NCI-H1694 treated with DMSO at 0.1 percent for 48 hours (cell line): ENCODE results near the gene RPS6KA4.

ENCODE experiments used
- DNase-seq: peaks from one replicate; lab custom pipeline; 2025; lab: John Stamatoyannopoulos, UW

RPS6KA4 gene

DNA sequence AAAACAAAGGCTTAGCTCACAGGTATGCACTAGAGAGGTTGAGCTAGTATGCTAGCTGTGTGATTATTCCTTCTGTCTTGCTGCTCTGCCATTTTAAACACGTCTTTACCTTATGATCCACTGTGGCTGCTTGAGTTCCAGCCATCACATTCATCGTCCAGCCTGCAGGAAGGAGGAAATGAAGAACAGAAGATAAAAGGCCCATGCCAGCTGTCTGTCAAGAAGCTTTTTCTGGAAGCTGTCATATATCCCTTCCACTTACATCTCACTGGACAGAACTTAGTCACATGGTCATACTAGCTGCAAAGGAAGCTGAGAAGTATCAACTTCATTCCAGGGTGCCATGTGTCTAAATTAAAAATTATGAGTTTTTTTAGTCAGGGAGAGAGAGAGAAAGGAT lies 31.6 kb upstream of the RPS6KA4 start:
- DNase-seq = no peak

DNA sequence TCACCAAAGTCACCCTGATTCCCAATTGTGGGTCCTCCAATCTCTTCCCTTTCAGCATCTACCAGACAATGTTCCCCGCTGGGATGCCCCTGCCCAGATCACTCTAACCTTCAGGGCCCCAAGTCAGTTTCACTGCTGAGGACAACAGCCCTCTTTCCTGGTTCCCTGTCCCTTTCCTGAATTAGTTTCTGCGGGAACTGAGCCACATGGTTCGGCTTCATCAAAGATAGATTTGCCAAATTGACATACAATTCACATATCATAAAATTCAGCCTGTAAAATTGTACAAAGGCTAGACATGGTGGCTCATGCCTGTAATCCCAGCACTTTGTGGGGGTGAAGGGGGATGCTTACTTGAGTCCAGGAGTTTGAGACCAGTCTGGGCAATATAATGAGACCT lies 31.0 kb upstream of the RPS6KA4 start:
- DNase-seq = no peak

DNA sequence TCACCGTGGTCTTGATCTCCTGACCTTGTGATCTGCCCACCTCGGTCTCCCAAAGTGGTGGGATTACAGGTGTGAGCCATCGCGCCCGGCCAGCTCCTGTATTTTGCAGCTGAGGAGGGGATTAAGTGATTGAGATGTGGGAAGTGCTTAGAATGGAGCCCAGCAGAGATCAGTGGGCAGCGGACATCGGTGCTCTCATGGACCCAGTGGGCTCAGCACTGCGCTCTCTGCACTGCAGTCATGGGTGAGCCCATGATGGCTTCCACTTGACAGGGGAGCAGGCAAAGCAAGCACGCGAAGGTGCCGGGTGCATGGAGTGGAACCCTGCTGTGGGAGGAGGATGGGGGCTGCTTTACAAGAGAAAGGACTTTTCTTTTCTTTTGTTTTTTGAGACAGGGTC lies 28.1 kb upstream of the RPS6KA4 start:
- DNase-seq = no peak

DNA sequence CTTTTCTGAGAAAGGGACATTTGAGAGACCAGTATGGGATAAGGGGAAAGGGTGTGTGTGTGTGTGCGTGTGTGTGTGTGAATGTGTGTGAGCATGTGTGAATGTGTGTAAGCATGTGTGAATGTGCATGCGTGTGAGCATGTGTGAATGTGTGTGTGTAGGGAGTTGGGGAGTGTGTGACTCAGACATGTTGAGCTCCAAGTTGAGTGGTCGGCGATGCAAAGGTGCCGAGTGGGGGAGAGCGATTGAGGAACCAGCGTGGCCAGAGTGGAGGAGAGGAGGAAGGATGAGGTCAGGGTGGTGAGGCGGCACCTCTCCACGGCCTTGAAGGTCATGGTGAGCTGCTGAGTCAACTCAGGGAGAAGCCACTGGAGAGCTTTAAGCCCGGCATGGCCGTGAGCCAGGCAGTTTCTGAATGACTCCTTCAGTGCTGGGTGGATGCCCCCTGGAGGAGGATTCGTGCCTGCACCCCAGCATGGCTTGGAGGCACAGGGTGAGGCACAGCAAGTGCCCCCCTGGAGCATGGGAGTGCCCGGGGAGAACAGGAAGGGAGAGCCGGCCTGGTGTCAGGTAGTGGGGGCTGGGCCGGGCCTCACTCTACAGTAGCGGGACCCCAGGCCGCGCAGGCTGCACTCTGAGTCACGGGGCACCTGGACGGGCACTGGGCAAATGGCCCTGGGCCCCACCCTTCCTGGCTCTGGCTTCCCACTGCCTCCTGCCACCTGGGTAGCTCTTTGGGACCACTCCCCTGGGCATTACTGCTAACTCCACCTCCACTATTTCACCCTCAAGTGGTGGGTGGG lies 27.2 kb upstream of the RPS6KA4 start:
- peak; percentile 47 for DNase-seq

DNA sequence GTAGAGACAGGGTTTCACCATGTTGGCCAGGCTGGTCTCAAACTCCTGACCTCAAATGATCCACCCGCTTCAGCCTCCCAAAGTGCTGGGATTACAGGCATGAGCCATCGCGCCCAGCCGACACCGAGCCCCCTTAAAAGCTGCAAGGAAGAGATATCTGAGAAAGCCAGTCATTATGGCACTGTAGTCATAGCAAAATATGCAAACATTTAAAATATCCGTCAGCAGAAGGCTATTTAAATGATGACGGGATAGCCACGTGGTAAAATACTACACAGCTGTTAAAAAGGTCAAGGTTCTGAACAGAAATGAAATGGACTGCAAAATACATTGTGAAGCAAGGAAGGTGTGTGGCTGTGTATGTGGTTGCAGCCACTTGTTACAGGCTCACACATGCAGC lies 25.4 kb upstream of the RPS6KA4 start:
- no peak for DNase-seq

DNA sequence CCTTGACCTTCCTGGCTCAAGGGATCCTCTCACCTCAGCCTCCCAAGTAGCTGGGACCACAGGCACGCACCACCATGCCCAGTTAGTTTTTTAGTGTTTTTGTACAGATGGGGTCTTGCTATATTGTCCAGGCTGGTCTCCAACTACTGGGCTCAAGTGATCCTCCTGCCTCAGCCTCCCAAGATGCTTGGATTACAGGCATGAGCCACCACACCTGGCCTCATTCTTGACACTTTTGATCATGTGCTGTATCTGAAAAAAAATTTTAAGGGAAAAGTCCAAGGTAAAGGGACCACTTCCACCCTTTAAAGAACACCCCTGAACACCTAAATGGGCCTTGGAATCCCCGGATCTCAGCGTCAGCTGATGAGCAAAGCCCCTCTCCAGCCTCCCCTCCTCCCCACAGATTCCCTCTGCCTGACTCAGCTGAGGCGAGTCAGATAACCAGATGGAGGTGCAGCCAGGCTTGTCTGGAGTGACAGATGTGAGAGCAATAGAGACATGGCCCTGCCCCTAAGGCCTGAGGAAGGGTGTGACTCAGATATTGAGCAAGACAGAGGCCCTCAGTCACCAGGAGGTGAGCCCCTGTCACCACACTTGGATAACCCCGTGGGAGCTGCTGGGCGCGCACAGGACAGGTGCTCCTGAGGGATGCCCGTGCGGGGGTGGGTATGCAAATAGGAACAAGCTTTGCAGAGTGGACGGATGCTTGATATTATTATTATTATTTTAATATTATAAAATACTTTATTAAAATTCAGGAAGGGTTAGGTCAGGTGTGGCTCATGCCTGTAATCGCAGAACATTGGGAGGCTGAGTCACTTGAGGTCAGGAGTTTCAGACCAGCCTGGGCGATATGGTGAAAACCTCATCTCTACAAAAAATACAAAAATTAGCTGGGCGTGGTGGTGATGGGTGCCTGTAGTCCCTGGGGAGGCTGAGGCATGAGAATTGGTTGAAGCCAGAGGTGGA lies 23.9 kb upstream of the RPS6KA4 start:
- DNase-seq = peak; percentile 95

DNA sequence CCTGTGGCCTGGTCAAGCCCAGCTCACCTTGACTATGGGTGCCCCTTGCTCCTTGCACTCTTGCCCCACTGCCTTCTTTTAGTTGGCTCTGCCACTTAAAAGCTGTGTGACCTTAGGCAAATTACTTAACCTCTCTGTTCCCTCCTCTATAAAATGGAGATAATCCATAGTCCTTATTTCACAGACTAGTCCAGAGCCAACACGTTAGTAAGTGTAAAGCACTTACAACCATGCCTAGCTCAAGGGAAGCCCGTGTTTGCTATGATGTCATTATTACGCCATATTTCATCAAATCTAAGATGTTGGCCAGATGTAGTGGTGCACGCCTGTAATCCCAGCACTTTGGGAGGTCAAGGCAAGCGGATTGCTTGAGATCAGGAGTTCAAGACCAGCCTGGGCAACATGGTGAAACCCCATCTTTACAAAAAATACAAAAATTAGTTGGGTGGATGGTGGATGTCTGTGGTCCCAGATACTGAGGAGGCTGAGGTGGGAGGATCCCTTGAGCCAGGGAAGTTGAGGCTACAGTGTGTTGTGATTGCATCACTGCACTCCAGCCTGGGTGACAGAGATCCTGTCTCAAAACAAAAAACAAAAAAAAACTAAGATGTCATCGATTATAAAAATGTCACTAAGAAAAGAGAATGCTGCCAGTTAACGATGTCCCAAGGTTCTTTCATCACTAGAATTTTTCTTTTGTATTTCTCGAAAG lies 21.3 kb upstream of the RPS6KA4 start:
- DNase-seq = no peak

DNA sequence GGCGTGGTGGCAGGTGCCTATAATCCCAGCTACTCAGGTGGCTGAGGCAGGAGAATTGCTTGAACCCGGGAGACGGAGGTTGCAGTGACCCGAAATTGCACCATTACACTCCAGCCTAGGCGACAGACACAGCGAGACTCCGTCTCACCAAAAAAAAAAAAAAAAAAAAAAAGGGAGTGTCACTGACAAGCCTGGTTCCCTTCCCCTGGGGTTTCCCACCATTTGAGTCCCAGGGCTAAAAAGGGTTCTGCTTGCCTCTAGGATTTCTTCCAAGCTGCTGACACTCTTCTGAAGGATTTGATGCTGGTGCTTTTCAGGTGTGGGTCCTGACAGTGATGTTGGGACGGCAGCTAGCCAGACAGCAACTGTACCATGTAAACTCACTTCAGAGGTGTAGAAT lies 20.2 kb upstream of the RPS6KA4 start:
- DNase-seq = no peak

DNA sequence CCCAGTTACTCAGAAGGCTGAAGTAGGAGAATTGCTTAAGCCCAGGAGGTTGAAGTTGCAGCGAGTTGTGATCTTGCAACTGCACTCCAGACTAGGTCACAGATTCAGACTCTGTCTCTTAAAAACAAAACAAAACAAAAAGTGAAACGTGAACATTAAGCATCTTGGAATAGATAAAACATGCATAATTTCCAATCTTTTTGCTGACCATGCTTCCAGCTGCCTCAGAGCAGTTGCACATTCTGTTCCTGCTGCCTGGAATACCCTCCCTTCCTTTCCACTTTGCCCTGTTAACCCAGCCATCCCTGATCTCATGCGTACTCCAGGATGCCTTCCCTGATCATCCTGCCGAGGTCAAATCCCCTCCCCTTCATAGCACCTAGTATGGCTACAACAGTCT lies 19.7 kb upstream of the RPS6KA4 start:
- DNase-seq = no peak

DNA sequence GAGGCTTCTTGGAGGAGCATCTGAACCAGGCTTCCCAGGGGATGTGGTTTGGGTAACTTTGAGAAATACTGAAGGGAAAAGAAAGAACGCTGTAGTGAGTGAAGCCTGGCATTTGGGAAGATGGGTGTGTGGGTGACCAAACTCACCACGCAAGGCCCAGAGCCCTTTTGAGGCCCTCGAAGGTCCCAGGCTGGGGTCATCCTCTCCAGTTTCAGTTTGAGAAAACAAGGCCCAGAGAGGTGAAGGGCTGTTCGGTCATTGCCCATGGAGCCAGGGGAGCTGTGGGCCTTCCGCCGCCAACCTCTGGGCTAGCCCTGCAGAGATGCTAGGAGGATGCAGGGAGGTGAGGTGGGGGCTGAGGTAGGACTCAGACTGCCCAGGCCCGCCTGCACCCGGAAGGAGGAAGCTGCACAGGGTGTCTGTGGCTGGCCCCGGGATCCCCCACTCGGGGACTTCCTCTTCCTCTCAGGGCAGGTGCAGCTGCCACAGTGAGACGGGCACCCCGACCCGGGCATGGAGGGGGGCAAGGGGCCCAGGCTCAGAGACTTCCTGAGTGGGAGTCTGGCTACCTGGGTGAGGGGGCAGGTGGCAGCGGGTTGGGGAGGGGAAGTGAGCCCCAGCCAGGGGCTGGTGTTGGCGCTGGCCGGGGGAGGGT lies 19.1 kb upstream of the RPS6KA4 start, which contains the start of gene CCDC88B:
Gene CCDC88B (plus strand): TSS at position 451 of the 655 bp plus-strand sequence. CDS start 63 bp downstream, at position 514.
- no peak for DNase-seq

DNA sequence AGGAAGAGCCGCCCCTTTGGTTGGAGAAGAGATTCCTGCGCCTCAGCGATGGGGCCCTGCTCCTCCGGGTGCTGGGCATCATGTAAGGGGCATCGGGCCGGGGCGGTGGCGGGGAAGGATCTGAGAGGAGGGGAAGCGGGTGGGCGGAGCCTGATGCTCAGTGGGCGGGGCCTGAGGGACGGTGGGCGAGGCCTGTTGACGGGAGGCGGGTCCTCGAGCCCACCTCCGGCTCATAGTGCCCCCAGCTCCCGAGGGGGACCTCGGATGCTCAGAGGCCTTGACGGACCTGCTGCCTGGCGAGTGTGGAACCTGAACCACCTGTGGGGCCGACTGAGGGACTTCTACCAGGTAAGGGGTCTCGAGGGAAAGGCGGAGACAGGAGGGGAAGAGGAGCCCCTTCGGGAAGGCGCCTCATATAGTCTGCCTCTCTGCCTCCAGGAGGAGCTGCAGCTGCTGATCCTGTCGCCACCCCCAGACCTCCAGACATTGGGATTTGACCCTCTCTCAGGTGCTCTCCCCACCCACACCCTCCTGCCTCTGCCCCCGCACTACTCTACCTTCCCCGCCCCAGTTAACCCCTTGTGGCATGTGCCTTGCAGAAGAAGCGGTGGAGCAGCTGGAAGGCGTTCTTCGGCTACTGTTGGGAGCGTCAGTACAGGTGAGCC lies 18.2 kb upstream of the RPS6KA4 start:
- DNase-seq = no peak

DNA sequence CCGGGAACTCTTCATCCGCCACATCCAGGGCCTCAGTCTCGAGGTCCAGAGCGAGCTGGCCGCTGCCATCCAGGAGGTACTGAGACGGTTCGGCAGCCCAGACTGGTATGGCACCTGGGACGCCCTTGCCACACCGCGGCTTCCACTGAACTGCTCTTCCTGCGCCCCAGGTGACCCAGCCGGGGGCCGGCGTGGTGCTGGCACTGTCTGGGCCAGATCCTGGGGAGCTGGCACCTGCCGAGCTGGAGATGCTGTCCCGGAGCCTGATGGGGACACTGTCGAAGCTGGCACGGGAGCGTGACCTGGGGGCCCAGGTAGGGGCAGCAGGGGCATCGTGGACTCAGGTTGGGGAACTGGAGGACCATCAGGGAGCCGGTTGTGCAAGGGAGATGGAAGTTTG lies 17.5 kb upstream of the RPS6KA4 start:
- DNase-seq = no peak

DNA sequence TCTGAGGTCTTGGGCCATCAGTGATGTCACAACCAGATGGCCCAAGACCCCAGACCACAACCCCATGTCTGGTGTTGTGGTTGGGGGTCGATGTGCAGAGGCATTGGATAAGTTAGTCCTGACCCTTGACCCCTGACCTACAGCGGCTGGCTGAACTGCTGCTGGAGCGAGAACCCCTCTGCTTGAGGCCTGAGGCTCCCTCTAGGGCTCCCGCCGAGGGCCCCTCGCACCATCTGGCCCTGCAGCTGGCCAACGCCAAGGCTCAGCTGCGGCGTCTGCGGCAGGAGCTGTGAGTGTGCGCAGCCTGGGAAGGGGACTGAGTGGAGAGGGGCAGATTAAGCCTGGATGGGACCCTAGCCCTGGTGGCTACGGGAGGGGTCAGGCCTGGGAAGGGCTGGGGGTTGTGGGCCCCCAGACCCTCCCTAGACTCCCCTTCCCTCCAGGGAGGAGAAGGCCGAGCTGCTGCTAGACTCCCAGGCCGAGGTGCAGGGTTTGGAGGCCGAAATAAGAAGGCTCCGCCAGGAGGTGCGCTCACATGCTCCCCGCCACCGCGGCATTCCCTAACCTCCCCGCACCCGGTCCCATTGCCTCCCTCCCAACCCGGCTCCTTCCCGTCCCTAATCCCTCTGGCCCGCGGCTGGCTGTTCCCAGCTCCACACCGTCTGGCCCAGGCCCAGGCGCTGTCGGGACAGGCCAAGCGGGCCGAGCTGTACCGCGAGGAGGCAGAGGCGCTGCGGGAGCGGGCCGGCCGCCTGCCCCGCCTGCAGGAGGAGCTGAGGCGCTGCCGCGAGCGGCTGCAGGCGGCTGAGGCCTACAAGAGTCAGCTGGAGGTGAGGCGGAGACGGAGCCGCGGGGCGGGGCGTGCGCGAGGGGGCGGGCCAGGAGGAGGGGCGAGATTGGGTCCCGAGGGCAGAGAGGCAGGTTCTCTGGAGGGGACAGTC lies 16.8 kb upstream of the RPS6KA4 start:
- DNase-seq = peak; percentile 36

DNA sequence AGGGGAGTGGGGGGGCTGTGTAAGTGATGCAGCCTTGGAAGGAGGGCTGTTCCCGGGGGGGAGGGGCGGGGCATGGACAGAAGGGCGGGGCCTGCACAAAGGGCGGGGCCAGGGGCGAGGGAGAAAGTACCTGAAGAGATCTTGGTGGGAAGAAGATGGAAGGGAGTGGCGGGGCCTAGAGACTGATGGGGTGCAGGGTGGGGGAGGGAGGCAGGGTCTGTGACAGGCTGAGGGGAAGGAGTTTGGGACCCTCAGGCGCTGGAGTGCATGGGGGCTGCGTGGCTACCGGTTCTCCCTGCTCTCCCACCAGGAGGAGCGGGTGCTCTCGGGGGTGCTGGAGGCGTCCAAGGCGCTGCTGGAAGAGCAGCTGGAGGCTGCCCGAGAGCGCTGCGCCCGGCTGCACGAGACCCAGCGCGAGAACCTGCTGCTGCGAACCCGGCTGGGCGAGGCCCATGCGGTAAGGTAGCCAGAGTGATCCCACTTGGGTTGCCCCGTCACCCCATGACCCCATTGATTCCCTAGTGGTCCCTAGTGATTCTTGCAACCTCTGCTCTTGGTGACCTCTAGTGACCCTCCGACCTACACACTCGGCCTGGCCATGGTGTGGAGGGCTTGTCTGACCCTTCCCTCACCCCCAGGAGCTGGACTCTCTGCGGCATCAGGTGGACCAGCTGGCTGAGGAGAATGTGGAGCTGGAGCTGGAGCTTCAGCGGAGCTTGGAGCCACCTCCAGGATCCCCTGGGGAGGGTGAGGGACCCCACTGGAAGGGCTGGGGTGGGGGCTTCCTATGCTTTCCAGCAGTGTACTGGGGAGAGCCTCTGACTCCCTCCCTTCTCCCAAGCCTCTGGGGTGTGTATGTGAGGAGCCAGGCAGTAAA lies 15.9 kb upstream of the RPS6KA4 start:
- no peak for DNase-seq

DNA sequence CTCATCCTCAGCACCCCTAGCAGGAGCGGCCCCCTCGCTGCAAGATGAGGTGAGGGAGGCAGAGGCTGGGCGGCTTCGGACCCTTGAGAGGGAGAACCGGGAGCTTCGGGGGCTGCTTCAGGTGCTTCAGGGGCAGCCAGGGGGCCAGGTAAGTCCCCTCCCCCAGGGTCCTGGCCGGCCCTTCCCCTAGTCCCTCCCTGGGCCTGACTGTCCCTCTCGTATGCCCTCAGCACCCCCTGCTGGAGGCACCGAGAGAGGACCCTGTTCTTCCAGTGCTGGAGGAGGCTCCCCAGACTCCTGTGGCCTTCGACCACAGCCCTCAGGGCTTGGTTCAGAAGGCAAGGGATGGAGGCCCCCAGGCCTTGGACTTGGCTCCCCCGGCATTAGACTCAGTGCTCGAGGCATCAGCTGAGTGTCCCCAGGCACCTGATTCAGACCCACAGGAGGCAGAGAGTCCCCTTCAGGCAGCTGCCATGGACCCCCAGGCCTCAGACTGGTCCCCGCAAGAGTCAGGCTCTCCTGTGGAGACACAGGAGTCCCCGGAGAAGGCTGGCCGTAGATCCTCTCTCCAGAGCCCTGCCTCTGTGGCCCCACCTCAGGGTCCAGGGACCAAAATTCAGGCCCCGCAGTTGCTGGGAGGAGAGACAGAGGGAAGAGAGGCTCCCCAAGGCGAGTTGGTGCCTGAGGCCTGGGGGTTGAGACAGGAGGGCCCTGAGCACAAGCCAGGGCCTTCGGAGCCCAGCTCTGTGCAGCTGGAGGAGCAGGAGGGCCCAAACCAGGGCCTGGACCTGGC lies 15.0 kb upstream of the RPS6KA4 start:
- DNase-seq = no peak

DNA sequence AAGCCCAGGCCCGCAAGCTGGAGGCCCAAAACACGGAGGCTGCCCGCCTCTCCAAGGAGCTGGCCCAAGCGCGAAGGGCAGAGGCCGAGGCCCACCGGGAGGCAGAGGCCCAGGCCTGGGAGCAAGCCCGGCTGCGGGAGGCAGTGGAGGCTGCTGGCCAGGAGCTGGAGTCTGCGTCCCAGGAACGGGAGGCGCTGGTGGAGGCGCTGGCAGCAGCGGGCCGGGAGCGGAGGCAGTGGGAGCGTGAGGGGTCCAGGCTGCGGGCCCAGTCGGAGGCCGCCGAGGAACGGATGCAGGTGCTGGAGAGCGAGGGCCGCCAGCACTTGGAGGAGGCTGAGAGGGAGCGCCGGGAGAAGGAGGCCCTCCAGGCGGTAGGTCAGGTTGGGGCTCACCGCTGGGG lies 14.2 kb upstream of the RPS6KA4 start:
- DNase-seq = no peak

DNA sequence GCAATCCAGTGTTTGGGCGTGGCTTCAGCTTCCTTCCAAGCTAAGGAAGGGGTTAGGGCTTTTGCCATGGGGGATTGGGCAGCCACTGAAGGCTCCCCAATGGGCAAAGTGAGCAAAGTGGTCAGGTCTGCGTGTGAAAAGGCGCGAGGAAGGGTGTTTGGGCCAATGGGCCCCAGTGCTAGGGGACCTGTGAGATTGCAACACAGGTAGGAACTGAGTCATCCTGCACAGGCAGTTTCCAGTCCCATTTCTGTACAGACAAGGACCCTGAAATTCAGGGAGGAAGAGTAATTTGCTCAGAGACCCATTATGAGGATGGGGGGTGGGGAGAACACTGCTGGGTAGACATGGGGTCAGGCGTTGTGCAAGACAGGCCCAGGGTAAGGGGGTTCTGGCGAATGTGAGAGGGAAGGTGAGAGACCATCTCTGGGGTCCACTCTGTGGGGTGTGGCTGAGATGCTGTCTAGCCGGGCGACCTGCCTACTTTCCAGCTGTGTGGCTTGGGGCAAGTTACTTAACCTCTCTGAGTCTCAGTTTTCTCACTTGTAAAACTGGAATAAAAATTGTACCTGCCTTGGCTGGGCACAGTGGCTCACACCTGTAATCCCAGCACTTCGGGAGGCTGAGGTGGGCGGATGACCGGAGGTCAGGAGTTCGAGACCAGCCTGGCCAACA lies 11.6 kb upstream of the RPS6KA4 start:
- no peak for DNase-seq
